DOHH2 (cell line): ENCODE results near the gene ITGBL1.

Experiments
- H3F3A ChIP-seq: fragments of 200-600 bp; sonication (generic), shearing (Covaris generic); 2 replicates; pipeline ENCODE4 v1.6.0; 2016; ENCODE audit warnings: antibody characterized with exemption, mild to moderate bottlenecking; ENCODE audit not compliant: control insufficient read depth, insufficient read depth
- H3K27ac ChIP-seq: fragments of 200-600 bp; sonication (generic); 2 replicates; pipeline ENCODE4 v1.5.1; 2014; ENCODE audit warnings: low read depth, mild to moderate bottlenecking, low read length, moderate library complexity
- H3K27me3 ChIP-seq: fragments of 200-600 bp; sonication (generic); 2 replicates; pipeline ENCODE4 v1.6.1; 2014; ENCODE audit warnings: mild to moderate bottlenecking, low read length, mixed read lengths; ENCODE audit not compliant: control insufficient read depth
- H3K36me3 ChIP-seq: fragments of 200-600 bp; sonication (generic); 2 replicates; pipeline ENCODE4 v1.6.1; 2014; ENCODE audit warnings: mild to moderate bottlenecking, low read length, moderate library complexity, mixed read lengths; ENCODE audit not compliant: control insufficient read depth
- H3K4me1 ChIP-seq: fragments of 200-600 bp; sonication (generic); 2 replicates; pipeline ENCODE4 v1.6.1; 2014; ENCODE audit warnings: mild to moderate bottlenecking, low read length, mixed read lengths; ENCODE audit not compliant: control insufficient read depth
- H3K4me2 ChIP-seq: fragments of 200-600 bp; sonication (generic); 2 replicates; pipeline ENCODE4 v1.6.0; 2014; ENCODE audit warnings: mild to moderate bottlenecking, low read length, moderate library complexity
- H3K4me3 ChIP-seq: fragments of 200-600 bp; sonication (generic); 2 replicates; pipeline ENCODE4 v1.5.1; 2014; ENCODE audit warnings: mild to moderate bottlenecking, low read length, mixed read lengths
- H3K79me2 ChIP-seq: fragments of 200-600 bp; sonication (generic); 2 replicates; pipeline ENCODE4 v1.6.1; 2014; ENCODE audit warnings: mild to moderate bottlenecking, low read length, mixed read lengths; ENCODE audit not compliant: control insufficient read depth
- H3K9me2 ChIP-seq: fragments of 200-600 bp; sonication (generic); replicated peaks from 2 replicates; pipeline ENCODE4 v1.6.1; 2014; ENCODE audit warnings: mild to moderate bottlenecking, low read length, mixed read lengths; ENCODE audit not compliant: control insufficient read depth
- H3K9me3 ChIP-seq: fragments of 200-600 bp; sonication (generic); 2 replicates; pipeline ENCODE4 v1.6.1; 2014; ENCODE audit warnings: antibody characterized with exemption, low read length, mixed read lengths; ENCODE audit not compliant: control insufficient read depth, insufficient read depth
- H4K20me1 ChIP-seq: fragments of 200-600 bp; sonication (generic); 2 replicates; pipeline ENCODE4 v1.6.0; 2014; ENCODE audit warnings: low read depth, mild to moderate bottlenecking, antibody characterized with exemption, low read length, moderate library complexity; ENCODE audit not compliant: control insufficient read depth, insufficient read depth
- CTCF ChIP-seq: fragments of 200-600 bp; sonication (generic); IDR thresholded peaks from one replicate; pipeline ENCODE4 v1.5.1; 2014; ENCODE audit warnings: antibody characterized with exemption, mild to moderate bottlenecking, low read depth, low read length; ENCODE audit not compliant: poor library complexity, severe bottlenecking
- EZH2phosphoT487 ChIP-seq: fragments of 200-600 bp; sonication (generic); IDR thresholded peaks from 2 replicates; pipeline ENCODE4 v1.6.1; 2017; ENCODE audit warnings: borderline replicate concordance, mild to moderate bottlenecking, antibody characterized with exemption, low read length, moderate library complexity, mixed read lengths

ITGBL1 gene

GRCh38 chr13:101631395-101631794 lies 178.9 kb downstream of the ITGBL1 start:
- Histone ChIP-seq H3K4me1 (peaks cover 6% of the 10 kb centered on the region; the same call in 1 of the 2 replicates), H3K9me2 (no peaks in the 10 kb centered on the region), H3K4me2 (no peak overlapping the region), H4K20me1 (no peaks in the 10 kb centered on the region), H3K79me2 (no peaks in the 10 kb centered on the region), H3K27me3 (no peaks in the 10 kb centered on the region), H3K36me3 (no peaks in the 10 kb centered on the region), H3K4me3 (no peak overlapping the region), H3K27ac (no peak overlapping the region), H3K9me3 (no peaks in the 10 kb centered on the region), H3F3A (no peaks in the 10 kb centered on the region)
- TF ChIP-seq CTCF (no peak), EZH2phosphoT487 (no peak)

GRCh38 chr13:101634142-101634541 lies 181.7 kb downstream of the ITGBL1 start:
- TF ChIP-seq EZH2phosphoT487: no peak
- no peak for TF ChIP-seq CTCF
- H3K79me2 ChIP-seq: no peaks in the 10 kb centered on the region
- no peak overlapping the region for H3K4me3 ChIP-seq
- H3K9me2 ChIP-seq: no peaks in the 10 kb centered on the region
- H3F3A ChIP-seq: no peaks in the 10 kb centered on the region
- H3K9me3 ChIP-seq: no peaks in the 10 kb centered on the region
- H3K4me1 ChIP-seq: no peaks in the 10 kb centered on the region
- H3K36me3 ChIP-seq: no peaks in the 10 kb centered on the region
- no peaks in the 10 kb centered on the region for H3K27me3 ChIP-seq
- no peak overlapping the region for H3K27ac ChIP-seq
- H3K4me2 ChIP-seq: no peak overlapping the region
- H4K20me1 ChIP-seq: no peaks in the 10 kb centered on the region

GRCh38 chr13:101639711-101640110 lies 187.2 kb downstream of the ITGBL1 start:
- Histone ChIP-seq H3F3A (no peaks in the 10 kb centered on the region), H3K27me3 (no peaks in the 10 kb centered on the region), H3K4me3 (no peak overlapping the region), H3K4me2 (no peak overlapping the region), H3K79me2 (no peaks in the 10 kb centered on the region), H4K20me1 (no peaks in the 10 kb centered on the region), H3K9me3 (no peaks in the 10 kb centered on the region), H3K36me3 (no peaks in the 10 kb centered on the region), H3K4me1 (no peaks in the 10 kb centered on the region), H3K9me2 (no peaks in the 10 kb centered on the region), H3K27ac (no peak overlapping the region)
- no peak for TF ChIP-seq CTCF
- TF ChIP-seq EZH2phosphoT487: no peak
